Thoracic aorta (tissue), 2 donors: ENCODE data around the gene IP6K3. TPM values are rescaled to one million over a fixed set of nuclear protein-coding genes. Genes with fewer than 3 reads are reported as not detected.

Experiments used
- ATAC-seq: fragments of 150-250 bp; one replicate; pipeline ENCODE4 v1.8.0; 2017; ENCODE audit warnings: low read depth; ENCODE audit not compliant: insufficient number of reproducible peaks, low FRiP score
- DNase-seq: peaks from one replicate; pipeline ENCODE4 v3.0.0-alpha.2; 2020; ENCODE audit warnings: low spot score
- H3K27ac ChIP-seq, 2 donors: fragments of 200-600 bp; sonication (generic); 1 replicate in 1 of 2; 2 replicates in 1 of 2; pipeline ENCODE4 v1.5.1; 2016; ENCODE audit warnings: mild to moderate bottlenecking in 2 of 2, moderate library complexity in 2 of 2
- H3K27me3 ChIP-seq: fragments of 200-600 bp; sonication (generic); replicated peaks from 2 replicates; pipeline ENCODE4 v1.6.0; 2016; ENCODE audit warnings: mild to moderate bottlenecking; ENCODE audit not compliant: insufficient read depth
- H3K36me3 ChIP-seq: fragments of 200-600 bp; sonication (generic); one replicate; pipeline ENCODE4 v1.5.1; 2016
- H3K4me1 ChIP-seq, 2 donors: fragments of 200-600 bp; sonication (generic); 1 replicate in 1 of 2; 2 replicates in 1 of 2; pipeline versions ENCODE4 v1.5.1 to v1.6.0; 2016; ENCODE audit warnings: low read depth in 2 of 2, mild to moderate bottlenecking in 1 of 2; ENCODE audit not compliant: control insufficient read depth in 1 of 2
- H3K4me3 ChIP-seq: fragments of 200-600 bp; sonication (generic); 2 replicates; pipeline ENCODE4 v1.5.1; 2016; ENCODE audit warnings: mild to moderate bottlenecking
- H3K9me3 ChIP-seq: fragments of 200-600 bp; sonication (generic); 2 replicates; pipeline ENCODE4 v1.5.1; 2016
- total RNA-seq, 2 donors: library from RNA; depleted of rRNA; stranded (reverse); fragments of >200 nt; gene quantifications; one replicate each; pipeline versions ENCODE4 v1.1.0 to v1.2.3, GENCODE V29; 2016
- TF ChIP-seq, protein P1 (sequence below): fragments of 200-600 bp; sonication (generic); IDR thresholded peaks from one replicate; pipeline ENCODE4 v1.5.1; 2019; ENCODE audit warnings: antibody characterized with exemption

Gene IP6K3
- total RNA-seq, 2 donors from 2014 or later, result 0.27 to 0.56 TPM

- no peaks in the 10 kb centered on the region for H3K9me3 ChIP-seq
- no peak overlapping the region for H3K27ac ChIP-seq
- no peak for DNase-seq
- ATAC-seq, result no peak
- H3K36me3 ChIP-seq, result no peaks in the 10 kb centered on the region
- no peaks in the 10 kb centered on the region for H3K4me1 ChIP-seq
- H3K27me3 ChIP-seq, result no peaks in the 10 kb centered on the region
- TF ChIP-seq, protein P1, sequence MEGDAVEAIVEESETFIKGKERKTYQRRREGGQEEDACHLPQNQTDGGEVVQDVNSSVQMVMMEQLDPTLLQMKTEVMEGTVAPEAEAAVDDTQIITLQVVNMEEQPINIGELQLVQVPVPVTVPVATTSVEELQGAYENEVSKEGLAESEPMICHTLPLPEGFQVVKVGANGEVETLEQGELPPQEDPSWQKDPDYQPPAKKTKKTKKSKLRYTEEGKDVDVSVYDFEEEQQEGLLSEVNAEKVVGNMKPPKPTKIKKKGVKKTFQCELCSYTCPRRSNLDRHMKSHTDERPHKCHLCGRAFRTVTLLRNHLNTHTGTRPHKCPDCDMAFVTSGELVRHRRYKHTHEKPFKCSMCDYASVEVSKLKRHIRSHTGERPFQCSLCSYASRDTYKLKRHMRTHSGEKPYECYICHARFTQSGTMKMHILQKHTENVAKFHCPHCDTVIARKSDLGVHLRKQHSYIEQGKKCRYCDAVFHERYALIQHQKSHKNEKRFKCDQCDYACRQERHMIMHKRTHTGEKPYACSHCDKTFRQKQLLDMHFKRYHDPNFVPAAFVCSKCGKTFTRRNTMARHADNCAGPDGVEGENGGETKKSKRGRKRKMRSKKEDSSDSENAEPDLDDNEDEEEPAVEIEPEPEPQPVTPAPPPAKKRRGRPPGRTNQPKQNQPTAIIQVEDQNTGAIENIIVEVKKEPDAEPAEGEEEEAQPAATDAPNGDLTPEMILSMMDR, result no peak
- H3K4me3 ChIP-seq, result no peak overlapping the region
Measured at GRCh38 chr6:33754222-33754621, 7.5 kb upstream of the IP6K3 start.

GRCh38 chr6:33752646-33753015 is 5.9 kb upstream of the IP6K3 start:
- Histone ChIP-seq H3K4me1 (no peaks in the 10 kb centered on the region), H3K9me3 (no peaks in the 10 kb centered on the region), H3K27ac (no peak overlapping the region), H3K4me3 (no peak overlapping the region), H3K27me3 (no peaks in the 10 kb centered on the region), H3K36me3 (no peaks in the 10 kb centered on the region)
- DNase-seq (no peak), ATAC-seq (no peak)
- TF ChIP-seq, protein P1, result no peak

DNA sequence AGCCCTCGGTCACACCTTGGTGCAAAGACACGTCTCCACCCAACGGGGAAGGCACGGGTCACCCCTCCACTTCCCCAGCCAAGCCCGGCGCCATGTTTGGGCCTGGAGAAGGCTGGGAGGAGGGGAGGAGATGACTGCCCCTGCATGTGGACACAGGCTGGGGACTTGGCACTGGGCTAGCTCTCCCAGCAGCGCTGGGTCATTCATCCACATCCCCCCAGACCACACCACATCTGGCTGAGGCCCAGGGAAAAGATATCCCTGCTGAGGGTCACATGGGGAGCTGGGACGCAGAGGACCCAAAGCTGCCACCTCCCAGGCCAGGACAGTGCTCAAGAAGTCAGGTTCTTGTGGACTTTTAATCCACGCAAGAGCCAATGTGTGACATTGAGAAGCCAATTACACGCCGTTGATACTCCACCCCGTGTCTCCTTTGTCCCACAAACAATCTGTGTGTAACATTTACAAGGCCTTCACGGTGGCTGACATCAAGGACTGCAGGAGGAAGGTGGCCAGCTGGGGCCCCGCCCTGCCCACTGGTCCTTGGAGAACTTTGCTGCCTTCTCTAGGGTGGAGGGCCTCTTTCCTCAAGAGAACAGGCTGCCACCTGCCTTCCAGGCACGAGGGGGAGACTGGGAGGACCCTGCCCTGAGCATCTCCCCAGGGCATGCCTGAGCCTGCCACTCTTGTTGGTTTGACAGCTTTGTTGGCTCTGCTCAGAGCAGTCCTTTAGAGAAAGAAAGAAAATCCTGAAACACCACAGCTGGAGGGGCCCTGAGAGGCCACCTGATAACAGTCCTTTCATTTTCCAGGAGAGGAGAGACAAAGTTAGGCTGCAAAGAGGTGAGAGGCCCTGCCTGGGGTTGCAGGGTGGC is 5.3 kb upstream of the IP6K3 start:
- ATAC-seq (no peak), DNase-seq (no peak)
- H3K4me1 ChIP-seq, result no peaks in the 10 kb centered on the region
- TF ChIP-seq, protein P1, result no peak
- no peak overlapping the region for H3K27ac ChIP-seq
- no peaks in the 10 kb centered on the region for H3K27me3 ChIP-seq
- H3K9me3 ChIP-seq, result no peaks in the 10 kb centered on the region
- no peaks in the 10 kb centered on the region for H3K36me3 ChIP-seq
- no peak overlapping the region for H3K4me3 ChIP-seq

DNA sequence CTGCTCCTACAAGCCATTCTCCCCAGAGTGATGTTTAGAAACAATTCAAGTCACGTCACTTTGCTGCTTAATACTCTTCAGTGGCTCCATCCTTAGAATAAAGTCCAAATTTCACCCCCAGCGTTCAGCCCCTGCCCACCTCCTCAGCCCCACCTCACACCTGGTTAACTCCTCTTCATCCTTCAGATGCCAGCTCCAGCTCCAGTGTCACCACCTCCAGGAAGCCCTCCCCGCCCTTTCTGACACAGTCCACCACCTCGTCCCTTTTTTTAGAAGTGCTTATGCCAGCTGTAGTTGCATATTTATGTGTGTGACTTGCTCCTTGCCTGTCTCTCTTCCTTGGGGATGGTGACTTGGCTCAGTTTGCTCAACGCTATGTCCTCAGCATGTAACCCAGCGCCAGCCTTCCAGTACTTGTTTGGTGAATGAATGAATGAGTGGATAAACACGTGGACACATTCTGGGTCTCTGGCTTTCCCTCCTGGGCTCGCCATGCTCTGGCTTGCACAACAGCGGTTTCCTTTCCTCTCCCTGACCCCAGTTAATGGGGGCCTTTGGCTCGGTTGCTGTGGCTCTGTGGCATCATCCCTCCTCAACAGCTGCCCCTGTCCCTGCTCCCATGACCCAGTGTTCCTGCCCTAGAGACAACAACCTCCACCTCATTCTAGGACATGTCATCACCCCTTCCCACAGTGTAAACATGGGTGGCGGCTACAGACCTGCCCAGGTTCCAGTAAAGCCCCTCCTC is 3.7 kb upstream of the IP6K3 start:
- DNase-seq (no peak), ATAC-seq (no peak)
- TF ChIP-seq, protein P1, result no peak
- no peaks in the 10 kb centered on the region for H3K36me3 ChIP-seq
- no peak overlapping the region for H3K27ac ChIP-seq
- no peaks in the 10 kb centered on the region for H3K27me3 ChIP-seq
- peaks cover 0 to 9% of the 10 kb centered on the region in 2 donors for H3K4me1 ChIP-seq
- H3K4me3 ChIP-seq, result no peak overlapping the region
- H3K9me3 ChIP-seq, result no peaks in the 10 kb centered on the region

- Histone ChIP-seq H3K4me3 (no peak overlapping the region), H3K9me3 (no peaks in the 10 kb centered on the region), H3K27me3 (no peaks in the 10 kb centered on the region), H3K36me3 (no peaks in the 10 kb centered on the region), H3K4me1 (peaks cover 0 to 11% of the 10 kb centered on the region in 2 donors), H3K27ac (no peak overlapping the region)
- TF ChIP-seq, protein P1, result no peak
- no peak for DNase-seq
- no peak for ATAC-seq
Measured at GRCh38 chr6:33749401-33749800, 2.7 kb upstream of the IP6K3 start.
